ENCODE measurements around the gene SCARB2.

SCARB2 gene

DNA sequence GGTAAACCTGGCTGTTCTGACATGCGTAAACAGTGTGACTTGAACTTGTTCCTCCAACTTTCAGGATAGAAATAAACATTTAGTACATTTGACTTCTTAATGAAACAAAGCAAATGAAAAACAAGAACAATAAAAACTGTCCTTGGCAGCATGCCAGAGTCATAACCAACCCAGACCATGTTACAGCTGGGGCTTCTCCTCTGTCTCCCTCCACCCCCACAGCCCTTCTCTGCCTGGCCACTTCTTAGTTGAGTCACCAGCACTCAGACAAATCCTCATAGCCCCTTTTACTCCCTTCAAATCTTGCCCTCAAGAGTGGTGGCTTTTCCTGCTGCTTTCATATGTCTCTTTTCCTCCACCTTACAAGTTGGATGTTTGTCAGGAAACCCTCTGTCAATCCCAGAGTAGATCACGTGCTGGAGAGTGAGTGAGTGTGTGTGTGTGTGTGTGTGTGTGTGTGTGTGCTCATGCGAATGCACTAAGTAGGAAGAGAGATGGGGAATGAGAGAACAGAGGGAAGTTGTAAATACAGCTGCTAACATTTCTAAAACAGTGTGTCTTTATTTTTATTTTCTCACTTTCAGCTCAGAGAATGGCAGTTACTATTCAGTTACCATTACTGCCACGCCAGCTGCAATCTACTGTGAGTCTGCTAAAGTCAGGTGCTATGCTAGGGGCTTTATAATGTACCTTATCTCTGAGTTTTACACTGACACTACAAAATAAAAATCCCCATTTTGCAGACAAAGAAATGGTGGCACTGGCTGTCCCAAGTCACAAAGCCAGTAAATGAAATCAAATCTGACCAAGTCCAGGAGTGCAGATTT lies 15.0 kb downstream of the SCARB2 start:
- DNase-seq (ENCODE audit: low read depth), result peak; percentile 88

DNA sequence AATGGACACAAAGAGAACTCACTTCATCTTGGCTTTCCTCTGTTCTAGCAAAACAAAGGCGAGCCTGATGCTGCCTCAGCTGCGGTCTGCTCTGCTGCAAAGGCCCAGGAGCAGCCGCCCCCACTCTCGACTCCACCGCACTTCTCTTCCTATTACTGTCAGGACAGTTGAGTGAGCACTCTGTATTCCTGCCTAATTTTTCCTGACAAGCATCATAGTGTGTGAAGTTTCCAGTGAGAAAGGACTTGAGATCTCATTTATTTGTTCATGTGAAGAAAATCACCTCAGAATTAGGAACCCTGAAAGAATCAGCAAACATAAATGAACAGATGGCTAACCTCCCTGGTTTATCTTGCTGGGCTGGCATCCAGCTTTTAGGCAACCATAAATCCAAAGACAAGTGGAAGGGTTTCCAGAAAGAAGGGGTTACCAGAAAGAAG lies 15.6 kb downstream of the SCARB2 start:
- DNase-seq (ENCODE audit: low read depth), result peak; percentile 87

DNA sequence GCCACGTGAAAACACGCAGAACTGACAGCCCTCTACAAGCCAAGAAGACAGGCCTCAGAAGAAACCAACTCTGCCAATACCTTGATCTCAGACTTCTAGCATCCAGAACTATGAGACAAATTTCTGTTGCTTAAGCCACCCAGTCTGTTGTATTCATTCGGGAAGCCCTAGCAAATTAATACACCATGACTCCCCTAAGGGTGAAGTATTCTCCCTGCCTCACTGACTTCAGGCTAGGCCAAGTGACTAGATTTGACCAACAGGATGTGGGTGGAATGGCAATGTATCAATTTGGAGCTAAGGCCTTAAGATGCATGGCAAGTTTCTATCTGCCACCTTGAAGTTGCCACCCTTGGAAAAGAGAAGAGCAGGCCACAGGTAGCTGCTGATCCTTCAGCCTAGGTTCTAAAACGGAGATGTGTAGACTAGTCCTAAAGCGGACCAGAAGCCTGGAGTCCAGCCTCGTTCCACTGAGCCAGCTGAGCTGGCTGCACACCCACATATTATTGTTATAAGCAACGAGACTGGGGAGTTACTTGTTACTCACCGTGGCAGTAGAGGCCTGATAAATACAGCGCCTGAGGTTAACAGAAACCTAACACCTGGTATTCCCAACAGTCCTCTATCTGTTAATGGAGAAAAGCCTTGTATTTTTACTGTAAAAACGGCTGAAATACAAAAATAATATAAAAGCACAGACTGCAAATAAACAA lies 16.4 kb downstream of the SCARB2 start:
- peak; percentile 65 for DNase-seq (ENCODE audit: low read depth)

DNA sequence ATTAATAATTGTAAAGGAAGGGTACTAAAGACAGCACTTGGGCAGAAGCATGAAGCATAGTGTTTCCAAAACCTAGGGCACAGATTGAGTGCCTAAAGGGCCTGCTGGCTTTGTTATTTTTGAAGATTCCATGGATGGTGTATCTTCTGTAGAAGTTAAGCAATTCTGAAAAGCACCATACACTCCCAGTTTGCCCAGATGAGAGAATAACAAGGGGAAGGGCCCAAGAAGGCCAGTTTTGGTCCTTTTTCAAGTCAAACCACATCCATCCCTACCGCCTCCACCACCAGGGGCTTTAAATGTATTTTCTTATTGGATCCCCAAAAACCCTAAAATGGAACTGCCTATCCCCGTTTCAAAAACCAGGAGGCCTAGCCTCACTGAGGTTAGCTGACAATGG lies 17.2 kb downstream of the SCARB2 start:
- no peak for DNase-seq (ENCODE audit: low read depth)

DNA sequence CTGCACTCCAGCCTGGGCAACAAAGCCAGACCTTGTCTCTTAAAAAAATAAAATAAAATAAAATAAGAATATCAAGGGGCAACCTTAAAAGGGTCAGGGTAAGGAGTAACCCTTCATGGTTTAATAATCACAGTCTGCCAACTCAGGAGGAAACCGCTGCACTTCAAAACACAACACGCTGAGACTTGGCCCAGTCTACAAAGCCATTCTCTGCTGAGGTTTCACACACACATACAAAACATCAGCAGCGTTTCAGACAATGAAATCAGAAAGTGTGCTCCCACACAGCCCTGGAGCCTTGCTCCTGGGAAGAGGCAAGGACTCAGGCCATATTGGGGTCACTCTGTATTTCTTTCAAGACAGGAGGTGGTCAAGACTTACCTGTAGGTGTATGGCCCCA lies 18.3 kb downstream of the SCARB2 start:
- DNase-seq (ENCODE audit: low read depth), result peak; percentile 37

DNA sequence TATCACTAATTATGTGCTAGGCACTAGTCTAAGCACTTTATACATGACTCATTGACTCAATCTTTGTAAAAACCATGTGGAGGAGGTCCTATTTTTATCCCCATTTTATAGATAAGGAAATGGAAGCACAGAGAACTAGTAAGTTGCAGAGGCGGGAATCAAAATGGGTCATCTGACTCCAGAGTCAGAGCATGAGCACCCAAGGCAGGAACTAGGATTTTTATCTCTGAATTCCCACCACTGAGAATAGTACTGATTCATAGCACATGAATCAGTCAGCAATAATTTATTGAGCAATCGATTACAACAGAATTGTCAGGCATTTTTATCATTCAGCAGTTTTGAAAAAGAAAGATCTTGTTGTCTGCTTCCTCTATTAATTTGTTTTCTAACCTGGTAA lies 19.3 kb downstream of the SCARB2 start:
- DNase-seq (ENCODE audit: low read depth), result peak; percentile 98

DNA sequence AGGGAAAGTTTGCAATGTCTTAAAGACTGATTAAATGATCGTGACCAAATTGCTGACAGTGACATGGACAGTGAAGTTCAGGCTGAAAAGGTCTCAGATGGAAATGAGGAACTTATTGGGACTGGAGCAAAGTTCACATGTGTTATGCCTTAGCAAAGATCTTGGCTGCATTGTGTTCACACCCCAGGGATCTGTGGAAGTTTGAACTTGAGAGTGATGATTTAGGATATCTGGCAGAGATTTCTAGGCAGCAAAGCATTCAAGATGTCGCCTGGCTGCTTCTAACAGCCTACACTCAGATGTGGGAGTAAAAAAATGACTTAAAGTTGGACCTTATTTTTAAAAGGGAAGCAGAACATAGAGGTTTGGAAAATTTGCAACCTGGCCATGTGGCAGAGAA lies 21.4 kb downstream of the SCARB2 start:
- no peak for DNase-seq (ENCODE audit: low read depth)

DNA sequence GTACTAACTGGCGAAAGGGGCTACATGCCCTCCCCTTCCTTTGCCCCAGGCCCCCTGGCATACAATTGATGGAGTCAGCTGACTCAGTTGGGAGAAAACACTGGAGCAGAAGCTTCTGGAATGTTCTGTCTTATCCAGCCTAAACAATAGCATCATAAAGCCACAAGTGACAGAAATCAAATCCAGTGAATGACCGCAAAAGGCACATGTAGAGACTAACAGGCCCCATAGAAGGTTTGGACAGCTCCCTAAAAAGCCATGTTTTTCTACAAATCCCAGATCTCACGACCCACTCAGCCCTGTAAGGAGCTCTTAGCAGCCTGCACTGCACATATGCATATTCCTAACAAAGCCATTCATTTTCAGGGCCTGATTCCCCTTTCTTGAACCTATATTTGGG lies 25.1 kb downstream of the SCARB2 start:
- DNase-seq (ENCODE audit: low read depth), result no peak

DNA sequence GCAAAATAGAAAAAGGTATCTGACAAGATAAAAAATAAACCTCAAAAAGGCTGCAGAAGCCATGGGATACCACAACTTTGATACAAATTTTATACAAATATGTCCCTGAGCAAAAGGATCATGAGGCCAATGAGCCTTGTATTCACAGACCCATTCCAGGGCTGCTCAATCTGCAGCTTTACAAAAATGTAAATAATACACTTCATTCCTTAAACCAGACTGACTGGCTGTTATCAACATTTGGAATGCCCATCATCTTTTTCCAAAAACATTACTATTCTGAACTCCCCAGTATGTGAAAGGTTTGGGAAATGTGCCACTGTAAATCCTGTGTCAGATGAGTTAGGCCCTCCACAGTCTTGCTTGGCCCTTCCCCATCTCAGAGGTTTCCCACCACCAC lies 25.5 kb downstream of the SCARB2 start:
- DNase-seq (ENCODE audit: low read depth), result no peak

DNA sequence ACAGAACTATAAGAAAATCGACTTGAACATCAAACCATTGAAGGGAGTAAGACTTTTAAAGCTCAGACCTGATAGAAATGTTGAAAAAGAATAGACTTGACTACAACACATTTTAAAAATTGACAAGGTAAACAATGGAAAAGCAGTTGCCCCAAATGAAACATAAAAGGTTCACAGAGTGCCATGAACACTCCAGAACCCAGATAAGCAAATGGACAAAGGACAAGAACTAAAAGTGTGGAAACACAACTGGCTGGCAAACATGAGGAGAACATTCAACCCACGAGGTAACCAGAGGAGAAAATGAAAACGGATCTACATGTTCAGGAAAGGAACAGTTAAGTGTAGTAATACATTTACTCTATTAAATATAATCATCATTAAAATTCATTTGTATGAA lies 26.5 kb downstream of the SCARB2 start:
- DNase-seq (ENCODE audit: low read depth), result no peak

DNA sequence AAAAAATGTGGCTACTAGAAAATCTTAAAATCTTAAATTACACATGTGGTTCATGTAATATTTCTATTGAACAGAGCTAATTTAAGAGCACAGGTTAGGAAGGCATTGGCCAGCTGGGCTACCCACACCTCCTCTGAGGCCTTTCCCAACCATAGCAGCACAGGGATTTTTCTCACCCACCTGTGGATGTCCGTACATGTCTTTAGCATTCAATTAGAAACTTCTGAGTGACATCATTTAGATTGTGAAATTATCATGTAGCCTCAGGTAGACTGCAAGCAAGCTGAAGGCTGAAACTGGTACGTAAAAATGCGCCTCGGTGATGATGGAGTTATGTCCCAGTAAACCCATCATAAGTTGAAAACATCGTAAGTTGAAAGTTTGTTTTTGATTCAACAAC lies 31.2 kb downstream of the SCARB2 start:
- no peak for DNase-seq (ENCODE audit: low read depth)

DNA sequence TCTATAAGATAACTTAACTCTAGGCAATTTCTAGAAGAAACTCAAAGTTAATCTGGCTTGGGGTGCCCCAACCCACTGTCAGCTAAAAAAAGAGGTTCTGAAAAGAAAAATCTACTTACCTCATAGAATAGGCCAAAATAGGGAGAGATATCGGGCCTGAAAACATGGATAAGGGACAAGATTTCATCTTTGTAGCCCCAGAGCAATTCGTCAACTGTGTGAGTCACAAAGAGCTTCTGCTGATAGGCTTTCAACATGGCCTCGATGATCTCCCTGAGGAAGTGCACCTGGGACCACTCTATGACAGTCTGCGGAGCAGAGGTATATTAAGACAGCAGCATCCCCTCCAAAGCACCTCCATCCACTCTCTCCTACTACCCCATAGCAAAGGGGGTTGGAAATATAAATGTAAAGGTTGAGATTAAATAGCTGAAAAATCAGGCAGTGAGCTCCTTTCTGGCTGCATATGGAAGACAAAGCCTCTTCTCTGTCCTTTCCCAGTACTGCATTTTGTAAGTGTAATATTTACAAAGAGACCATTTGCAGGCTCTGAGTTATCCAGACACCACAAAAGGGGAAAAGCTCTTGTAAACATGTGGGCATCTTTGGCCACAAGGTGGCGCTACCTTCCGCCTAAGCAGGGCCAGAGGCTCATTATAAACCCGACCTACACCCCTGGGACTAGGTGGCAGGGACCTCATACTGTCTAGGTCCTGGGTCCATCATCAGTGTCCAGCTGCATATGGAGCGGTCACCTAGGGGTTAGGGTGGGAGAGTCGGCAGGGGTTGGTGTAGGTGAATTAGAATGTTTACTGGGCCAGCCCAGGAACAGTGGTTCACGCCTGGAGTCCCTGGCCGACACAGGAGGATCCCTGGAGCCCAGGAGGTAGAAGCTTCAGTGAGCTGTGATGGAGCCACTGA lies 34.0 kb downstream of the SCARB2 start:
- peak; percentile 78 for DNase-seq (ENCODE audit: low read depth)

DNA sequence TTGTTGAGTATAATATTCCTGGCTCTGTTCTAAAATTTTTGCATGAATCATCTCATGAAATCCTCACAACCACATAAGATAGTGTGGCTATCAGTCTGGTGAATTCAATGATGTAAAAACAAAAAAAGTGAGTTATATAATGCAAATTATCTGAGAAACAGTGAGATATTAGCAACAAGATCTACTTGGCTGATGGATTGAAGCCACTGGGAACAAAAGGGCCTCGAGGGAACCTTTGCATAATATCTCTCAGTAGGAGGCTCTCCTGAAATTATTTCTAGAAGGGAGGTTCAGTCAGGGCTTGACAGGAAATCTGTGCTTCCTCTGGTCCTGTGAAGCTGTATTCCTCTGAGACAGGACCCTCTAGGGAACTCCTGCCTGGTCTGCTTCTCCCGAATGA lies 35.3 kb downstream of the SCARB2 start:
- no peak for DNase-seq (ENCODE audit: low read depth)

DNA sequence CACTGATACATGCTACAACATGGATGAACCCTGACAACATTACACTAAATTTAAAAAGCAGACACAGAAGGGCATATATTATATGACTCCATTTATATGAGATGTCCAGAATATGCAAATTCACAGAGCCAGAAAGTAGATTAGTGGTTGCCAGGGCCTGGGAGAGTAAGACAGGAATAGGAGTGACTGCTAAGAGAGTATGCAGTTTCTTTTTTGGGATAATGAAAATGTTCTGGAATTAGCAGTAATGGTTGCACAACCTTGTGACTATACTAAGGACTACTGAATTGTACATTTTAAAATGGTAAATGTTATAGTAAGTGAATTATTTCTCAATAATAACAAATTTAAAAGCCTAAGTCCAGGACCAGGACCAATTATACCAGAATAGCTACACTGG lies 35.9 kb downstream of the SCARB2 start:
- DNase-seq (ENCODE audit: low read depth), result no peak

DNA sequence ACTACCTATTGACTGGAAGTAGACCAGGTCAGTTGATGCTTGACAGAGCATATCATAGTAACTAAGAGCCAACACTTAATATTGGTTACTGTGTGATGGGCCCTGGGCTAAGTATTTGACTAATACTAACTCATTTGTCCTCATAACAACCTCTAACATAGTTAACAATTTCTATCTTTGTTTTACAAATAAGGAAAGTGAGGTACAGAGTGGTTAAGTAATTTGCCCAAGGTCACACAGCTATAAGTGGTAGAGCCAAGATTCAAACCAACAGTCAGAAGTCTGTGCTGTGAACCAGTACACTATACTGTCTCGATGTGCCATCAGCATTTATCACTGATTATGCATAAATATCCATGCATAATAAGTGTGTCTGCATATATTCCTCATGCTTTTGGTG lies 38.3 kb downstream of the SCARB2 start:
- no peak for DNase-seq (ENCODE audit: low read depth)

DNA sequence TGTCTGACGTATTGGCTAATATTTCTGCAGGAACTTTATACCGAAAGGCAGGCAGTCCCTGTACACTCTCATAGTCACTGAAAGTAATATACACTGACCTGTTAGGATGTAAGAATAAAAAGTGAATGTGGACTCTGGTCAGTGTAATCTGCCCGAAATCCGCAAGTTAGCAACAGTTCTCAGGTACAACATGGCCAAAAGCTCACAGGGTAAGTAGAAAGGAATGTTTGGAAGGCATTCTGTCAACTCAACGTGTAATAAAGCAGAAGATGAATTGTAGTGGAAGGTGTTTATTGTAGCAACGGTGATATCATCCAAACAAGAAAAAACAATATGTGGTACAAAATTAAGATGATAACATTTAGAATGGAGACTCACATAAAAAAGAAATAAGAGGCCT lies 39.4 kb downstream of the SCARB2 start:
- DNase-seq (ENCODE audit: low read depth), result no peak

DNA sequence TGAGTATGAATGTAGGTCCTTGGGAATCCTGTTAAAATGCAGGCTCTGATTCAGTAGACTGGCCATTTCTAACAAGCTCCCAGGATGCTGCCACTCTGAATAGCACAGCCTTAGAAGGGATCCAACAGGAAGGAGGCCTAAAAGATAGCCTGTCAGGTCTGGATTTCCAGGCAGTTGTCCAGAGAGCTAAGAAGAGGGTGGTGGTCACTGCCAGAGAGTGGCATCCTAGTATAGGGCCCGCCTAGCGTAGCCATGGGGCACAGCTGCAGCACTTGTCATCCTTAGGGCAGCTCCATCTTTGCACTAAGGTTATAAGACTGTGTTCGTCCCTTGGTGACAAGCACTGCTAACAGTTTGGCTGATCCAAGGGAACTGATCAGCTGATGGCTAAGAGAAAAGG lies 44.9 kb downstream of the SCARB2 start:
- DNase-seq (ENCODE audit: low read depth), result no peak

DNA sequence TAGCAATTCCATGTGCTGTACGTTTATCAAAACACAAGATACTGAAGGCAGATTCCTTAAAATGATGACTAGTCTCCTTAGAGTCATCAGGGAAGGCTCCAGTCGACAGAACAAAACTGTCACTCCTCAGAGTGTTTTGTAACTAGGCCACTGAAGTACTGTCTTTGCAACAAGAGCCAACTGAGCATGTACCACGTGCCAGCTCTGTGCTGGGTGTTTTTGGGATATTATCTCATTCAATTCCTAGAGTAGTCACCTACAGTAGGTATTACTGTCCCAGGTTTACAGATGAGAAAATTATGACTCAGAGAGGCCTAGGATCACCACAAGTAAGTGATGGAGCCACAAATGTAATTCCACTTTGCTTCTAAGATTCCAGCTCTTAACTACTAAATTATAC lies 47.1 kb downstream of the SCARB2 start:
- DNase-seq (ENCODE audit: low read depth), result no peak

DNA sequence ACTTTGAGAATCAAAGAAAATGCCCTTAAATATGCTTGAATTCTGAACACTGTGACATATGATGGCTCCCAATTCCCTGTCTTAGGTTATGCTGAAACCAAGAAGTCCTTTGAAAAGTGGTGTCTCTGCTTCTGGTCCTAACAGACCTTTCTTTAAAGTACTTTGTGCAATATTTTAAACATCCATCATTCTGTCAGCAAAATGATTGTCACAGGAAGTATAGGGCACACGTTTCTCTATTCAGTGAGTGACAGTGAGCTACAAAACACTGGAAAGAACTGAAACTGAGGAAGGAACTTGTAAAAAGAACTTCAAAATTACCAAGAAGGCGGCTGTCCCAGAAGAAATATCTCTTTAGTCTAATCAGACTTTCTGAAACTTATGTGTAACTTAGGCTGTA lies 53.3 kb downstream of the SCARB2 start:
- no peak for DNase-seq (ENCODE audit: low read depth)

DNA sequence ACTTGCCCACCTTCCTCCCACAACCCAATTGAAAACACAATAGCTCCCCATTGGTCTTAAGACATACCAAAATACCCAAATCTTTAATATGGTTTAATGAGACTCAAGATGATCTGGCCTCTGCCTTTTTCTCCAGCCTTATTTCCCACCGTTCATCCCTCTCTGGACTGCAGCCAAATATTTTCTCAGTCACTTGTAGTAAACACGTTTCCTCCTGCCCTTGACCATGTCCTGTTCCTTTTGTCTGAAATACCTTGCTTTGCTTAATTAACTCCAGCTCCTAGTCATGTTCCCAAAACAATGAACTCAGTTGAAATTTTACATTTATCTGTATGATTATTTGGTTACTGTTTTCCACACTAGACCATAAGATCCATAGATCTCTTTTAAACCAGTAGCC lies 57.0 kb downstream of the SCARB2 start:
- peak; percentile 58 for DNase-seq (ENCODE audit: low read depth)

DNA sequence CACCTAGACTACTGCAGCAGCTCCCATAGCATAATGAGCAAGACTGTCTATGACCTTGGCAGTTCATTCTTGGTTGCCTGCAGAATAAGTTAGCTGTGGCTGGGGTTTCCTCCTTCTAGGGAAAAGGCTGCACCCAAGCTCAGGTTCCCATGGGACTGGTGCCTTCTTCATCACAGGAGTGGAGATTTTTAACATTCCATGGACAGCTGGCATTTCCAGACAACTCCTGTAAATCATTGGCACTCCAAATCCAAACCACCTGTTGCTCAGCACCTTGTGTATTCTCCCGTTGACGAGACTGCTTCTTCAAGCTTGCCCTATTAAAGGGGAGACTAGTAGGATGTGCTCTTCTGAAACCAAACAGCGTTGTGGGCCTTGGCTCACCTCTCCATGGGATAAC lies 57.6 kb downstream of the SCARB2 start:
- DNase-seq (ENCODE audit: low read depth), result no peak

DNA sequence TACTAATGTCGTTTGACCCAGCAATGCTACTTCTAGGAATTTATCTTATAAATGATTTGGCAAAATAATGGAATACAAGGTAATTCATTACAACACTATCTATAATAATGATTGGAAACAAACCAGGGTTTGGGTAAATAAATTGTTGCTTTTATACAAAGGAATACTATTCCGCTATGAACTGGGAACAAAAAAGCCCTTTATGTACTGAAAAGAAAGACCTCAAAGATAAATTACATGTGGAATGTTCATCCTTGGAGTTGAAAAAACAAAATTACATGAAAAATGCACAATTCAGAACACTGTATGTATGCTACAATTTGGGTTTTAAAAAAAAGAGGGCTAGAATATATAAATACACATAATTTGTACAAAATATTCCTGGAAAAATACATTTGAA lies 60.3 kb downstream of the SCARB2 start:
- DNase-seq (ENCODE audit: low read depth), result no peak

Measured in iris pigment epithelial cell (primary cell).